CD8-positive, alpha-beta memory T cell (primary cell): Measurements from ENCODE around the gene FLCN. TPM values are rescaled to one million over a fixed set of nuclear protein-coding genes. Genes with fewer than 3 reads are reported as not detected.

Experiments
- CTCF ChIA-PET: fragments of 350-600 bp; sonication (Branson Sonifier 250); formaldehyde crosslinking; loops from one replicate; lab custom pipeline; 2021; ENCODE audit warnings: antibody characterized with exemption; lab: Charles Lee
- POLR2A ChIA-PET: fragments of 350-600 bp; sonication (Branson Sonifier 250); formaldehyde crosslinking; loops from one replicate; lab custom pipeline; 2021; ENCODE audit warnings: antibody characterized with exemption; lab: Charles Lee
- DNase-seq, 5 donors: peaks; one replicate each; pipeline versions ENCODE4 v3.0.0 to v3.0.0-alpha.2; 2020 to 2022; ENCODE audit warnings: mixed read lengths in 1 of 5
- H3K27ac ChIP-seq: one replicate; pipeline ENCODE4 v1.7.0; 2013; ENCODE audit warnings: low read depth, mild to moderate bottlenecking, low read length, moderate library complexity
- H3K27me3 ChIP-seq: 2 replicates; pipeline ENCODE4 v1.7.0; 2013; ENCODE audit warnings: low read length, mild to moderate bottlenecking; ENCODE audit not compliant: insufficient read depth, poor library complexity, severe bottlenecking
- H3K36me3 ChIP-seq: 2 replicates; pipeline ENCODE4 v1.7.0; 2013; ENCODE audit warnings: mild to moderate bottlenecking, low read length, moderate library complexity; ENCODE audit not compliant: insufficient read depth
- H3K4me1 ChIP-seq: 2 replicates; pipeline ENCODE4 v1.7.0; 2013; ENCODE audit warnings: mild to moderate bottlenecking, low read length, moderate library complexity; ENCODE audit not compliant: insufficient read depth
- H3K4me3 ChIP-seq: 2 replicates; pipeline ENCODE4 v1.7.0; 2013; ENCODE audit warnings: mild to moderate bottlenecking, low read length
- H3K9me3 ChIP-seq: 2 replicates; pipeline ENCODE4 v1.7.0; 2013; ENCODE audit warnings: mild to moderate bottlenecking, low read length
- H3K27ac Mint-ChIP-seq, 8 donors: one replicate each; pipeline ENCODE4 v1.8.0; 2020 to 2021; ENCODE audit warnings: mixed read lengths in 8 of 8, mild to moderate bottlenecking in 6 of 8, inconsistent platforms in 3 of 8, moderate library complexity in 3 of 8
- H3K27me3 Mint-ChIP-seq, 2 donors: one replicate each; pipeline ENCODE4 v1.8.0; 2020 to 2021; ENCODE audit warnings: mixed read lengths in 2 of 2, mild to moderate bottlenecking in 1 of 2, moderate library complexity in 1 of 2
- H3K36me3 Mint-ChIP-seq, 3 donors: one replicate each; pipeline ENCODE4 v1.8.0; 2020 to 2021; ENCODE audit warnings: mixed read lengths in 3 of 3, inconsistent platforms in 1 of 3, mild to moderate bottlenecking in 1 of 3
- H3K4me1 Mint-ChIP-seq, 3 donors: one replicate each; pipeline ENCODE4 v1.8.0; 2020 to 2021; ENCODE audit warnings: mixed read lengths in 3 of 3, inconsistent platforms in 1 of 3, mild to moderate bottlenecking in 1 of 3
- H3K4me3 Mint-ChIP-seq, 7 donors: one replicate each; pipeline ENCODE4 v1.8.0; 2020 to 2021; ENCODE audit warnings: mixed read lengths in 7 of 7, mild to moderate bottlenecking in 6 of 7, moderate library complexity in 4 of 7, inconsistent platforms in 2 of 7
- H3K9me3 Mint-ChIP-seq, 5 donors: one replicate each; pipeline ENCODE4 v1.8.0; 2020 to 2022; ENCODE audit warnings: mixed read lengths in 5 of 5, mild to moderate bottlenecking in 3 of 5, moderate library complexity in 2 of 5, inconsistent platforms in 1 of 5
- polyA plus RNA-seq: library from polyadenylated mRNA; unstranded; fragments of 300-500 nt; fragmentation: Illumina TruSeq; gene quantifications from one replicate; pipeline ENCODE4 v1.2.3, GENCODE V29; 2021
- total RNA-seq, 2 experiments: library from RNA; stranded (reverse); gene quantifications; one replicate each; pipeline ENCODE4 v1.2.3, GENCODE V29; 2021

FLCN gene
- total and polyA plus RNA-seq, 3 experiments from 2014 or later: 3.8 to 30.7 (median 26.9) TPM

DNA sequence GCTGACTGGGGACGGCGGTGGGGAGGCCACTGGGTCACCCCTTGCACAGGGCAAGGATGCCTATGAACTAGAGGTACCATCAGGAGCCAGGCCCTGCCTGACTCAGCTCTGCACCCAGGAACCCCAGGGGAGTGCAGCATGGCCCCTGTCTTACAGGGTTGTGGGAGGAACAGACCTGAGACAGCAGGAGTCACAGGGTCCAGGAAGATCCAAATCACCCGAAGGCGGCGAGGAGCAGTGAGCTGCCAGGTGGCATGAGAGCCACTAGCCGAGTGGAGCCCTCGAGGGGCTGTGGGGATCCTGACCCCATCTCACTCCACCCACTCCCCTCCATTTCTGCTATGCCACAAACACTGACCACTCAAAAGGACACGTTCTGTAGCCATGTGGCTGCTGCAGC, 61.6 kb downstream of the FLCN start:
- Mint-ChIP-seq H3K4me3 (no peak overlapping the region), H3K9me3 (no peaks in the 10 kb centered on the region), H3K27ac (peak overlapping the region in 5 of 8 donors; percentile 73 to 99 (median 91)), H3K4me1 (peaks cover 51 to 79% (median 78%) of the 10 kb centered on the region in 3 donors), H3K27me3 (no peaks in the 10 kb centered on the region), H3K36me3 (peaks cover 12 to 85% (median 29%) of the 10 kb centered on the region in 3 donors)
- Histone ChIP-seq H3K27me3 (no peaks in the 10 kb centered on the region), H3K27ac (no peak overlapping the region), H3K9me3 (no peaks in the 10 kb centered on the region), H3K36me3 (peaks cover 27% of the 10 kb centered on the region), H3K4me3 (no peak overlapping the region), H3K4me1 (peaks cover 84% of the 10 kb centered on the region)
- ChIA-PET POLR2A (no interaction called here), CTCF (interaction anchor here (1.2 kb wide), 1 partner anchor 12 kb away, joined by 3 read pairs; no protein-coding TSS in a partner anchor)
- DNase-seq: no peak

DNA sequence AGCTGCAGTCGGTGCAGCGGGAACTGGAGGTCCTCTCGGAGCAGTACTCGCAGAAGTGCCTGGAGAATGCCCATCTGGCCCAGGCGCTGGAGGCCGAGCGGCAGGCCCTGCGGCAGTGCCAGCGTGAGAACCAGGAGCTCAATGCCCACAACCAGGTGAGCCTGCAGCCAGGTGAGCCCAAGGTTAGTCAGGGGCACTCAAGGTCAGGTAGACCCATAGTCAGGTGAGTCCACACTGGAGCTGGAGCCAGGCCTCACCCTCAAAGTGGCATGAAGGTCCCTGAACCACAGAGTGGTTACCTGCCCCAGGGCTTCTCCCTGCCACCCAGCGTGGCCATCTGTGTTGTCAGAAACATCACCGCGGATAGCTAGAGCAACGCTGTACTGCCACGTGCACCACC, 63.0 kb downstream of the FLCN start:
- H3K4me1 Mint-ChIP-seq: peaks cover 45 to 80% (median 80%) of the 10 kb centered on the region in 3 donors
- peaks cover 70% of the 10 kb centered on the region for H3K4me1 ChIP-seq
- ChIA-PET POLR2A (no interaction called here), CTCF (interaction anchor here (1.7 kb wide), 1 partner anchor 11 kb away, joined by 6 read pairs; no protein-coding TSS in a partner anchor)
- no peaks in the 10 kb centered on the region for H3K27me3 ChIP-seq
- H3K27ac ChIP-seq: no peak overlapping the region
- peak overlapping the region in 6 of 8 donors; percentile 29 to 95 (median 60) for H3K27ac Mint-ChIP-seq
- no peaks in the 10 kb centered on the region for H3K9me3 Mint-ChIP-seq
- H3K36me3 Mint-ChIP-seq: peaks cover 8 to 82% (median 24%) of the 10 kb centered on the region in 3 donors
- H3K27me3 Mint-ChIP-seq: no peaks in the 10 kb centered on the region
- H3K4me3 Mint-ChIP-seq: peak overlapping the region in 1 of 7 donors; percentile 13
- H3K36me3 ChIP-seq: peaks cover 23% of the 10 kb centered on the region
- no peak for DNase-seq
- no peak overlapping the region for H3K4me3 ChIP-seq
- no peaks in the 10 kb centered on the region for H3K9me3 ChIP-seq

DNA sequence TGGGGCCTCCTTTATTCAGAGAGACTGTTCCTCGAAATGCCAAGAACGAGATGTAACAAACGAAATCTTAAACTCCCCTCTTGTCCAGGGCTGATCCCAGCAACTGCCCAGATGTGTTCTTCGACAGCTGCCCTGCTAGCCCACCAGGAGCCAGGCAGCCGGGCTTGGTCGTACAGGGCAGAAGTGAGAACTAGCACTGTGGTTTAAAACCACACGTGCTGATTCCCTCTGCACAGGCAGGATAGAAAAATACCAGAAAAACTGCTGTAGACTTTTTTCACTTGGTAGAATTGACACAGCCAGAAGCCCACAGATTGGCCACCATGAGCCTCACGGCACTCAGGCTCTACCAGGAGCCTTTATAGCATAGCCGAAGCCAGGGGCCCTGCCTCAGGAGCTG, 64.0 kb downstream of the FLCN start:
- H3K36me3 ChIP-seq: peaks cover 23% of the 10 kb centered on the region
- H3K9me3 ChIP-seq: no peaks in the 10 kb centered on the region
- H3K27ac Mint-ChIP-seq: peak overlapping the region in 7 of 8 donors; percentile 82 to 96 (median 87)
- no peak overlapping the region for H3K4me3 ChIP-seq
- POLR2A ChIA-PET: no interaction called here
- H3K27me3 Mint-ChIP-seq: no peaks in the 10 kb centered on the region
- H3K4me1 ChIP-seq: peaks cover 61% of the 10 kb centered on the region
- peaks cover 40 to 82% (median 80%) of the 10 kb centered on the region in 3 donors for H3K4me1 Mint-ChIP-seq
- H3K27me3 ChIP-seq: no peaks in the 10 kb centered on the region
- no peak for DNase-seq
- no peaks in the 10 kb centered on the region for H3K9me3 Mint-ChIP-seq
- H3K4me3 Mint-ChIP-seq: peak overlapping the region in 5 of 7 donors; percentile 39 to 75 (median 48)
- peaks cover 8 to 86% (median 20%) of the 10 kb centered on the region in 3 donors for H3K36me3 Mint-ChIP-seq
- no peak overlapping the region for H3K27ac ChIP-seq
- CTCF ChIA-PET: interaction anchor here (1.7 kb wide), 1 partner anchor 12 kb away, joined by 6 read pairs; no protein-coding TSS in a partner anchor

DNA sequence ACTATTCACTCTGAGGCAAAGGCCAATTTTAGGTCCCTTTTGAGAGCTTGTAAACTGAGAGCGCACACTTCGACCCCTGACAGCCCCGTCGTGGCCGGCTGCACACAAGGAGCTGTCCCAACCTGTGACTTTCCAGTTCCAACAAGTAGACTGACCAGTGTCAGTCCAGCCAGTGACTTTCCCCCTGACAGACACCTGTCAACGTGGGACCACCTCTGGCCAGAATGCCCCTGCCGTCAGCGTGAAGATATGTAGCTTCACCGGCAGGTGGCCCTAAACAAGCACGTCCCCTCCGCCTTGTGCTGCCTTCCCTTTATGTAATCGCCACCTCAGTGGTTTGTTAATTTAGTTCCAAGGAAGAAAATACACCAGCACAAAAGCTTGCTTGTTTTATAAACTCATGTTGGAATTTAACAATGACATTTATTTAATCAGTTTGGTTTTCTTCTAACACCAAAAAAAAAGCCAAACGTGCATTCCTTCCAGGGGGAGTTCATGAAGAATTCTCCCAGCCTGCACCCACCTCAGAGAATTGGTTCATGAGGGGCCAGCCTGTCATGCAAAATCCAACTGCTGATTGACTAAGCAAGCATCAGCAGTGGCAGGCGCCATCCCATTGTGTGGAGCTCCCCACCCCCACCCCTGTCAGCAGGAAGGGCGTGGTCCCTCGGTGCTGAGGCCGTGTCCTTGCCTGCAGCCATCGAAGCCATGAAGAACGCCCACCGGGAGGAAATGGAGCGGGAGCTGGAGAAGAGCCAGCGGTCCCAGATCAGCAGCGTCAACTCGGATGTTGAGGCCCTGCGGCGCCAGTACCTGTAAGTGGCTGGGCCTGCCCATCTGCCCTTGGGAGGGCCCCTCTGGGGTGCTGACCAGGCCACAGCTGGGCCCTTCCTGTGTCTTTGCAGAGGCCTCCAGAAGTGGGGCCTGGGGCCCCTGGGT, 64.7 kb downstream of the FLCN start:
- H3K9me3 Mint-ChIP-seq: no peaks in the 10 kb centered on the region
- peak overlapping the region; percentile 16 for H3K27ac ChIP-seq
- peak overlapping the region; percentile 82 to 96 (median 88) for H3K27ac Mint-ChIP-seq
- H3K27me3 ChIP-seq: no peaks in the 10 kb centered on the region
- H3K4me1 Mint-ChIP-seq: peaks cover 36 to 80% (median 76%) of the 10 kb centered on the region in 3 donors
- no peaks in the 10 kb centered on the region for H3K27me3 Mint-ChIP-seq
- DNase-seq: no peak
- no peak overlapping the region for H3K4me3 ChIP-seq
- H3K36me3 Mint-ChIP-seq: peaks cover 3 to 88% (median 19%) of the 10 kb centered on the region in 3 donors
- peak overlapping the region in 2 of 7 donors; percentile 45 to 75 for H3K4me3 Mint-ChIP-seq
- no peaks in the 10 kb centered on the region for H3K9me3 ChIP-seq
- POLR2A ChIA-PET: no interaction called here
- H3K36me3 ChIP-seq: peaks cover 23% of the 10 kb centered on the region
- CTCF ChIA-PET: interaction anchor here (1.0 to 1.7 kb wide), 2 partner anchors 10 to 12 kb away, joined by 3 to 6 read pairs; no protein-coding TSS in a partner anchor
- peaks cover 54% of the 10 kb centered on the region for H3K4me1 ChIP-seq

DNA sequence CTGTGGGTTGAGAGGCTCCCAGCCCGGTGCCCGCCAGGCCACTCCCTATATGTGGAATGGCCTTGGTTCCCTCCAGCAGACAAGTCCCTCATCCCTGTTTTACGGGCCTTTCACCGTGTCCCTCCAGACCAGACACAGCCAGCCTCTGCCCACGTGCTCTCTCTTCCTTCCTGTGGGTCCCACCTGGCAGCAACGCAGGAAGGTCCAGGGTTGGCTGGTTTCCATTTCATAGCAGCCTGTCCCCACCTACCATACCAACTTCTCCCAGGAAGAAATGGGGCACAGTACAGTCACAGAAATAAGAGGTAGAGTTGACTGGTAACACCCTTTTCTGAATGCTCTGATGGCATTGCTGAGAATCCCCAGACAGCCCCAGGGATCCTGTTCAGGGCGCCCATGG, 65.8 kb downstream of the FLCN start:
- Histone ChIP-seq H3K27me3 (no peaks in the 10 kb centered on the region), H3K27ac (no peak overlapping the region), H3K4me1 (peaks cover 45% of the 10 kb centered on the region), H3K36me3 (peaks cover 29% of the 10 kb centered on the region), H3K9me3 (no peaks in the 10 kb centered on the region), H3K4me3 (no peak overlapping the region)
- ChIA-PET POLR2A (no interaction called here), CTCF (no interaction called here)
- no peaks in the 10 kb centered on the region for H3K9me3 Mint-ChIP-seq
- H3K27ac Mint-ChIP-seq: peak overlapping the region; percentile 71 to 96 (median 82)
- peak overlapping the region in 2 of 7 donors; percentile 19 to 74 for H3K4me3 Mint-ChIP-seq
- H3K36me3 Mint-ChIP-seq: peaks cover 3 to 87% (median 17%) of the 10 kb centered on the region in 3 donors
- no peaks in the 10 kb centered on the region for H3K27me3 Mint-ChIP-seq
- H3K4me1 Mint-ChIP-seq: peaks cover 35 to 72% (median 69%) of the 10 kb centered on the region in 3 donors
- no peak for DNase-seq

DNA sequence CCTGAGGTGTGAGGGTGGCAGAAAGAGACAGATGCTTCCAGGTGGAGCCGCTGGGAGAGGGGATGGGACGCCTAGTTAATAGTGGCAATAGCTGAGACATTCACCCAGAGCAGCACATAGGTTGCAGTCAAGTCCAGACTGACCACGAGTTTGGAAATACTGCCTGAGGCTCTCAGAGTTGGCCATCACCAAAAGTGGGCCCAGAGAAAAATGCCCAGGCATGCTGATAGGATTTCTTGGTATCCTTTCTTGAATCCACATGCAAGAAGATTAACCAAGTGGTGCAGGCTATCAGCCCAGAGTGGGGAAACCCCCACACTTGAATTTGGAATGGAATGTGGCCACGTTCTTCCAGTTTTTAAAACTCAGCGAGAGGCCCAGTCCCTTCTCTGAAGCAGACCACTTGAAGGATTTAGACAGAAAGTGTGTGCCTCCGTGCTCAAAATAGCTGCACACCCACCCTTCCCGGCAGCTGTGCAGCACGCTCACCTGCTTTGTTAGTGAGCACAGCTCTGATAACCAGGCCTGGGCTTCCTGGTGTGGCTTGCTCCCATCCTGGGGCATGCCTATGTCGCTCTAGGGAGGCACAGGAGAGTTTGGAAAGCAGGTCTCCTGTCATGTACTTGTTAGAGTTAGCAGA, 66.5 kb downstream of the FLCN start:
- Histone ChIP-seq H3K27me3 (no peaks in the 10 kb centered on the region), H3K4me1 (peaks cover 37% of the 10 kb centered on the region), H3K9me3 (no peaks in the 10 kb centered on the region), H3K4me3 (no peak overlapping the region), H3K36me3 (peaks cover 32% of the 10 kb centered on the region), H3K27ac (no peak overlapping the region)
- ChIA-PET CTCF (no interaction called here), POLR2A (no interaction called here)
- DNase-seq: no peak
- H3K4me3 Mint-ChIP-seq: no peak overlapping the region
- H3K4me1 Mint-ChIP-seq: peaks cover 31 to 65% (median 64%) of the 10 kb centered on the region in 3 donors
- H3K27me3 Mint-ChIP-seq: no peaks in the 10 kb centered on the region
- no peaks in the 10 kb centered on the region for H3K9me3 Mint-ChIP-seq
- peak overlapping the region; percentile 71 to 96 (median 82) for H3K27ac Mint-ChIP-seq
- peaks cover 3 to 87% (median 14%) of the 10 kb centered on the region in 3 donors for H3K36me3 Mint-ChIP-seq

DNA sequence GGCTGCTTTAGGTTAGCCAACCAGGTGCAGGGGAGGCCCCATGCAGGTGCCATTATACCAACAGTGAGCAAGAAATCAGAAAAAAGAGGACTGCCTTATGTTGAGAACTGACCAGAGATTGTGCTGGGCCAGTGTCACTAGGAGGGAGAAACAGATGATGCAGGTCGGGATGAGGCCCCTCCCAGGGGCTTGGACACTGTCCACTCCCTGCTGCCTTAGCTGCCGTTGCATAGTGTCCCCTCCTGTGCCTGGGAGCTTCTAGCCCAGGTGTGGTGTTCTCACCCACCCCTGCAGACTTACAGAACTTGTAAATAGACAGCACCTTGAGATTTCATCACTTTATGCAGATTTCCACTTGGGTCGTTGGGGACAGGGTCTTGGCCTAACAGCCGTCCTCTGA, 67.6 kb downstream of the FLCN start:
- H3K36me3 ChIP-seq: peaks cover 39% of the 10 kb centered on the region

More for the DNA sequence above, 67.6 kb downstream of the FLCN start:
- DNase-seq: no peak
- H3K4me1 Mint-ChIP-seq: peaks cover 29 to 61% (median 60%) of the 10 kb centered on the region in 3 donors
- H3K4me3 Mint-ChIP-seq: no peak overlapping the region
- H3K9me3 Mint-ChIP-seq: no peaks in the 10 kb centered on the region
- Histone ChIP-seq H3K4me3 (no peak overlapping the region), H3K9me3 (no peaks in the 10 kb centered on the region), H3K4me1 (peaks cover 28% of the 10 kb centered on the region), H3K27ac (no peak overlapping the region), H3K27me3 (no peaks in the 10 kb centered on the region)
- peaks cover 3 to 87% (median 23%) of the 10 kb centered on the region in 3 donors for H3K36me3 Mint-ChIP-seq
- H3K27ac Mint-ChIP-seq: peak overlapping the region in 7 of 8 donors; percentile 16 to 97 (median 61)
- ChIA-PET CTCF (no interaction called here), POLR2A (no interaction called here)
- no peaks in the 10 kb centered on the region for H3K27me3 Mint-ChIP-seq
